ENCODE results near the gene INCENP. TPM values are rescaled to one million over a fixed set of nuclear protein-coding genes. Genes with fewer than 3 reads are reported as not detected.

INCENP gene
- total RNA-seq, 1 experiment from 2014 or later, result 96.8 TPM

DNA sequence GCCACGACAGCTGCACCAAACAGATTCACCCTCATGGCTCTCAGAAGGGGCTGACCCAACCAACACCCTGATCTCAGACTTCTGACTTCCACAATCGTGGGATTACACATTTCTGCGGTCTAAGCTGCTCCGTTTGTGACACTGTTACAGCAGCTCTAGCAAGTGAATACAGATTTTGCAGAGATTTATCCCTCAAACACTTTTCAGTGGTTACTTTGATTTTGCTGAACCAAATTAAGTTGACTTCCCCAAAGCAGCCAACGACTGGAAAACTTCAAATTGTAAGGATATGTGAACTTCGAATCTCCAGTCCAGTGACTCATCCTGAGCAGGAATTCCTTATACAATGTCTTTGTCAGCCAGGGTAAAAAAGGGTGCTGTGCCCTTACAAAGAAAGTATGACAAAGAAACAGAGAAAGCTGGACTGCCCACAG, 14.8 kb upstream of the INCENP start:
- DNase-seq, result no peak

GRCh38 chr11:62115085-62115694, 8.6 kb upstream of the INCENP start:
- DNase-seq, result no peak
- H3K4me3 ChIP-seq (ENCODE audit: insufficient read depth, low read depth, low read length), result no peak overlapping the region
- H3K27me3 ChIP-seq (ENCODE audit: control insufficient read depth, insufficient read depth, low read length), result no peaks in the 10 kb centered on the region
- H3K36me3 ChIP-seq (replicated peaks; ENCODE audit: control insufficient read depth, insufficient read depth, low read length), result no peaks in the 10 kb centered on the region

More for the DNA sequence above, 14.8 kb upstream of the INCENP start:
- Histone ChIP-seq H3K27me3 (ENCODE audit: control insufficient read depth, insufficient read depth, low read length) (no peaks in the 10 kb centered on the region), H3K4me3 (ENCODE audit: insufficient read depth, low read depth, low read length) (no peak overlapping the region), H3K36me3 (replicated peaks; ENCODE audit: control insufficient read depth, insufficient read depth, low read length) (no peaks in the 10 kb centered on the region)

- Histone ChIP-seq H3K27me3 (ENCODE audit: control insufficient read depth, insufficient read depth, low read length) (no peaks in the 10 kb centered on the region), H3K36me3 (replicated peaks; ENCODE audit: control insufficient read depth, insufficient read depth, low read length) (no peaks in the 10 kb centered on the region), H3K4me3 (ENCODE audit: insufficient read depth, low read depth, low read length) (no peak overlapping the region)
- DNase-seq, result no peak
Measured at GRCh38 chr11:62116451-62116850, 7.4 kb upstream of the INCENP start.

- Histone ChIP-seq H3K27me3 (ENCODE audit: control insufficient read depth, insufficient read depth, low read length) (no peaks in the 10 kb centered on the region), H3K4me3 (ENCODE audit: insufficient read depth, low read depth, low read length) (no peak overlapping the region), H3K36me3 (replicated peaks; ENCODE audit: control insufficient read depth, insufficient read depth, low read length) (no peaks in the 10 kb centered on the region)
- no peak for DNase-seq
Measured at GRCh38 chr11:62119569-62119968, 4.2 kb upstream of the INCENP start.

DNA sequence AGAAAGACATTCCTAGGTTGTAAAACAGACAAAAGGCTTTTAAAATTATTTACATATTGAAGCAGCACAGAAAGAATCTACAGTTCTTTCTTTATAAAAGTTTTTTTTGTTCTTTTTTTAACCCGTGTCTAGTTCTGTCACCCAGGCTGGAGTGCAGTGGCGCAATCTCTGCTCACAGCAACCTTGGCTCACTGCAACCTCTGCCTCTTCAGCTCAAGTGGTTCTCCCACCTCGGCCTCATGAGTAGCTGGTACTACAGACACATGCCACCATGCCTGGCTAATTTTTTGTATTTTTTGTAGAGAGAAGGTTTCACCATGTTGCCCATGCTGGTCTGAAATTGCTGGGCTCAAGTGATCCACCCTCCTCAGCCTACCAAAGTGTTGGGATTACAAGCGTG, 3.8 kb upstream of the INCENP start:
- DNase-seq, result no peak
- Histone ChIP-seq H3K4me3 (ENCODE audit: insufficient read depth, low read depth, low read length) (no peak overlapping the region), H3K27me3 (ENCODE audit: control insufficient read depth, insufficient read depth, low read length) (no peaks in the 10 kb centered on the region), H3K36me3 (replicated peaks; ENCODE audit: control insufficient read depth, insufficient read depth, low read length) (no peaks in the 10 kb centered on the region)

DNA sequence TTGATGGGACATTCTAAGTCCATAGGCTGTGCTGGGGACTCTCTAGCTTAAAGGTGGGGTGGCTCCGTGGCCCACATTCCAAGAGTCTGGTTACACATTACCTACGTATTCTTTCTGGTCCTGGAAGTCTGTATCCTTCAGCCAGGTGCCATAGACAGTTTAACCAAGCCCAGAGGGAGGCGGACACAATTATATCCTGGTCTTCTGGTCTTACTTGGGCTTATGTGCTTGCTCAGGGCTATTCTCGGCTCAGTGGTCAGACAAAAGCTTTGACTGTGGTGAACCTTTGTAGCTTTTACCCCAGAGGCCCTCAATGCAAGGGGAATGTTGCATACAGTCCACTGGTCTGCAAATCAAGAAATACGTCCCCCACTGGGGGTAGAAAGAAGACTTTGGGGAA, 3.4 kb upstream of the INCENP start:
- Histone ChIP-seq H3K4me3 (ENCODE audit: insufficient read depth, low read depth, low read length) (no peak overlapping the region), H3K36me3 (replicated peaks; ENCODE audit: control insufficient read depth, insufficient read depth, low read length) (no peaks in the 10 kb centered on the region; the same call in 1 of the 2 replicates), H3K27me3 (ENCODE audit: control insufficient read depth, insufficient read depth, low read length) (no peaks in the 10 kb centered on the region)
- DNase-seq, result no peak

DNA sequence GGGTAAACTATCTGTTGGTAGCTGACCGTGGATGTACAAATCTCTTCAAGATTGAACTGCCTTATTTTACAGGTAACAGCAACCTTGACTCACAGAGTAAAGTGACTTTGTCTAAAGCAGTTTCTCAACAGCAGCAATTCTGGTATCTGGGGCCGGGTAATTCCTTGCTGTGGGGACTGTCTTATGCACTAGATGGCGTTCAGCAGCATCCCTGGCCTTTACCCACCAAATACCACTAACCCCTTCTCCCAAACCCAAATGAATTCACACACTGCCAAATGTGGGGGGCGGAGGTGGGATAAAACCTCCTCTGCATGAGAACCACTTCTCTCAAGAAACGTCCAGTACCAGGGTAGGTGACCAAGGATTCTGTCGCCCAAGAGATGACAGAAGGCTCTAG, 1.7 kb upstream of the INCENP start:
- Histone ChIP-seq H3K27me3 (ENCODE audit: control insufficient read depth, insufficient read depth, low read length) (no peaks in the 10 kb centered on the region), H3K4me3 (ENCODE audit: insufficient read depth, low read depth, low read length) (no peak overlapping the region), H3K36me3 (replicated peaks; ENCODE audit: control insufficient read depth, insufficient read depth, low read length) (no peaks in the 10 kb centered on the region; the same call in none of the 2 replicates)
- DNase-seq, result peak; percentile 68

DNA sequence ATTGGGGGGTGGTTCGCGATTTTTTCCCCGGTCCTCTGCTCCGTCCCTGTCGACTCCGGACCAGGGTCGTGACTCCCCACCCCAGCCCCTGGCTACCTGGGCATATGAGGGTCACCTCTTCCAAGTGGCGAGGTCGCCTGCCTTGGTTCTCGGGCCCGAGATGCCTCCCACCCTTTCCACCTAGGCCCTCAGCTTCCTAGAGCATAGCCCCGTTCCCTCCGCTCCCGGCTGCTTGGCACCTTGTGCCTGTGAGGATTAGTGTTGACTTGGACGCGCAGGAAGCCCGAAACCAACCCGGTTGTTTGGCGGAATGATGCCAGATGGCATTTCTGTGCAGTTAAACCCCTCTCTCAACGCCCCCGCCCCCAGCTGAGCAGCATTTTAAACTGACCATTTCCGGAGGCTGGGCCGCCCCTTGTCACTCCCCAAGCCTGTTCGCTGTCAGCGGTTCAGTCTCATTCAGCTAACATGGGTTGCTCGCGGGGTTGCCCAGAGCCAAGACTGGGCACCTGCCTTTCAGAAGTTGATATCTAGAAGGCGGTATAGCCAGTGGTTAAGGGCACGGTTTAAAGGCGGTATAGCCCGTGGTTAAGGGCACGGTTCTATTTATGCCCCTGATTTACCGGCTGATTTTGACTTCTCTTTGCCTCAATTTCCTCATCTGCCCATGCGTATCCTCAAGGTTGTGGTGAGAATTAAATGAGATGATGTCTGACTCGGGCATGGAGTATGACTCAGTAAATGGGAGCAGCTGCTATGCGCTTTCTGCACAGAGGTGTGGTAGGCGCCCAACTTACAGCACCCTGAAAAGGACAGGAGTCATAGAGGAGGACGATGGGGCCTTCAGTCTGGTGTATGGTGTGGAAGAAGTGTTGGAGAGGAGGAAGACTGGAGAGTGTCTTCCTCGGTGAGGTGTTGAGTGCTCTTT, 639 bp downstream of the INCENP start:
- Histone ChIP-seq H3K27me3 (ENCODE audit: control insufficient read depth, insufficient read depth, low read length) (no peaks in the 10 kb centered on the region), H3K4me3 (ENCODE audit: insufficient read depth, low read depth, low read length) (peak overlapping the region; percentile 100), H3K36me3 (replicated peaks; ENCODE audit: control insufficient read depth, insufficient read depth, low read length) (peaks cover 14% of the 10 kb centered on the region)
- DNase-seq, result peak; percentile 56

DNA sequence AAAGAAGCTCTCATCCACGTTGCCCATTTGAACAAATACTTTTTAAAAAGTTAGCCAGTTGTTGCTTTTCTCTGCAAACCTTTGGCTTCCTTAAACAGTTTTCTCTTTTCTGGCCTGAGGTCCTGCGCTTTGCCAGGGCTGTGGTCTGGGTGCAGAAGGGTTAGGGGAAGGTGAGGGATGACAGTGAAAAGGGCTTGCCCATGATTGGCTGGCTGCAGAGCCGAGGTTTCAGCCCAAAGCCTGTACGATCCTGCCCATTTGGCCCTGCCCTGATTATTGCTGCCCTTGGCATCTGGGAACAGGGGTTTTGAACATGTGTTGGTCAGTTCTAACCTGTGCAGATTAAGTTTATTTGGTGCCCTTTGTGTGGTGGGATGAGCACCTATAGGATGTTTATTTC, 1.5 kb downstream of the INCENP start:
- no peak overlapping the region for H3K4me3 ChIP-seq (ENCODE audit: insufficient read depth, low read depth, low read length)
- DNase-seq, result peak; percentile 26
- H3K36me3 ChIP-seq (replicated peaks; ENCODE audit: control insufficient read depth, insufficient read depth, low read length), result peaks cover 19% of the 10 kb centered on the region
- no peaks in the 10 kb centered on the region for H3K27me3 ChIP-seq (ENCODE audit: control insufficient read depth, insufficient read depth, low read length)

DNA sequence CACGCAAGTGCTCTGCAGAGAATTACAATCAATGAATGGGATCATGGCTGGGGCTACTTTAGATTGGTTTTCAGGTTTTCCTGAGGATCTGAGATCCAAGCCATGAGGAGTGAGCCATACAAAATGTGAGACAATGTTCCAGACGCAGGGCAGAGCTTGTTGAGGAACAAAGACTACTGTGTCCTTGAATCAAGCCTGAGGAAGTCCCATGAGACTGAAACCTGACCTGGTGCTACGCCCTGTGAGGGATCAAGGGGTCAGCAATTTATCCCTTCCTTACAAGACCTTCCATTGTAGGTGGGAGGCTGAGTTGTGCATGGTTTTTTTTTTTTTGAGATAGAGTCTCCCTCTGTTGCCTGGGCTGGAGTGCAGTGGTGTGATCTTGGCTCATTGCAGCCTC, 2.1 kb downstream of the INCENP start:
- Histone ChIP-seq H3K4me3 (ENCODE audit: insufficient read depth, low read depth, low read length) (no peak overlapping the region), H3K27me3 (ENCODE audit: control insufficient read depth, insufficient read depth, low read length) (no peaks in the 10 kb centered on the region), H3K36me3 (replicated peaks; ENCODE audit: control insufficient read depth, insufficient read depth, low read length) (peaks cover 22% of the 10 kb centered on the region)
- DNase-seq, result peak; percentile 9

DNA sequence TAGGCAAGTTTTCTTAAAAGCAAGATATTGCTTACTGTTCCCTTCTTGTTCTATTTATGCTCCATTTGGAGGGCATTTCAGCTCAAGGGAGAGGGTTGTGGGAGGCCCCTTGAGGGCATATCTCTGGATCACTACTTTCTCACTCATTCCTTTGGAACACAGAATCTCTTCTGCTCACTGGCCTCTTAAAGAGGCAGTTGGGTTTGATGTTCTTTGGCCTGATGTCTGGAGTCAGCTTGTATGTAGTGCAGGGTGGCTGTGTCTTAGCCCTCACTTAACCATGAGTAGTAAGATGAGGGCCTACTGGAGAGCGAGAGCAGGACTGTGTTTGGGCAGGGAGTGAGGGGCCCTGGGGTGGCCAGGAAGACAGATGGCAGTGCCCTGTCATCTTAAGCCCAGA, 3.6 kb downstream of the INCENP start:
- Histone ChIP-seq H3K27me3 (ENCODE audit: control insufficient read depth, insufficient read depth, low read length) (no peaks in the 10 kb centered on the region), H3K4me3 (ENCODE audit: insufficient read depth, low read depth, low read length) (no peak overlapping the region), H3K36me3 (replicated peaks; ENCODE audit: control insufficient read depth, insufficient read depth, low read length) (peaks cover 30% of the 10 kb centered on the region)
- DNase-seq, result no peak

DNA sequence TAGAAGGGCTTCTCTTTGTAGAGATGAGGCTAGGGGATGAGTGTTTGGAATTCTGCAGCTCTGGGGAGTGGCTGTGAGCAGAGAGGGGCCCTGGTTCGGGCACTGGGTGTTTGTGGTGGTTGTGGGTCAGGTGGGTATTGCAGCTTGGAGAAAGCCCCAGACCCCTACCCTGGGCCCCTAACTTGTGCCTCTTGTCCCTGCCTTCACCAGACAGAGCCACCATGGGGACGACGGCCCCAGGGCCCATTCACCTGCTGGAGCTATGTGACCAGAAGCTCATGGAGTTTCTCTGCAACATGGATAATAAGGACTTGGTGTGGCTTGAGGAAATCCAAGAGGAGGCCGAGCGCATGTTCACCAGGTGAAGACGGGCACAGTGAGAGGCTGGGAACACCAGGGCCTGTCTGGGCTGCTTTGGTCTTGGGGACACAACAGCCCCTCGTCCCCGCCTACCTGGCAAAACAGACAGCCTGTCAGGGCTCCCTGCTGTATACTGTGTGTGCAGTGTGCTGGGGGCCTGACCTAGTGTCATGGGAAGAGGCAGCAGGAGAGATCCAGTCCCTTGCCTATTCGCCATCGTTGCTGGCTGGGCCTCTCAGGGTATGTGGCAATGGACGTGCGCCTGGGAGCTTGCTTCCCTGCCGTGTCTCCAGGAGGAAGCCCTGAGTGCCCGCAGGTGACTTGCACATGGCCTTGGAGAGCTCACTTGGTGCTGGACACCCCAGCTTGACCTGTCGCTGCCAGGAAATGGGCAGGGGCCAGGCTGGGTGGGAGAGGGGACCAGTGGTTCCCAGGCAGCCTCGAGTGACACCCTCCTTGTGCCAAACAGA, 4.3 kb downstream of the INCENP start:
- DNase-seq, result peak; percentile 8
- Histone ChIP-seq H3K27me3 (ENCODE audit: control insufficient read depth, insufficient read depth, low read length) (no peaks in the 10 kb centered on the region), H3K4me3 (ENCODE audit: insufficient read depth, low read depth, low read length) (no peak overlapping the region), H3K36me3 (replicated peaks; ENCODE audit: control insufficient read depth, insufficient read depth, low read length) (peaks cover 31% of the 10 kb centered on the region)

DNA sequence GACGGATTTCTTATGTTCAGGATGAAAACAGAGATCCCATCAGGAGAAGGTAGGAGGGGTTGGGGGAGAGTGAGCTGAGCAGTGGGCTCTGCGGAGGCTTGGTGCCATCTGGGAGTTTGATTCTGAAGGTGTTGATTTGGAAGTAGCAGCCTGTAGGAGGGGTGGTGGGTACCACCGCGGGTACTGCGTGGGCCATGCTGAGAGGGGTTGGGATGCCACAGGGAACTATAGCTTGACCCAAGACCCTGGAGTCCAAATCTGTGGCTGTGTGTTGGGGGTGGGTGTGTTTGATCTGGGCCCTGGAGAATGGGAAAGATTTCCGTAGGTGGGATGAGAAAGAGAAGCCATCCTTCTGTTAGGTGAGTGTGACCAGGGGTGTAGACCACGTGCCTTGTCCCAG, 5.0 kb downstream of the INCENP start:
- H3K36me3 ChIP-seq (replicated peaks; ENCODE audit: control insufficient read depth, insufficient read depth, low read length), result peaks cover 31% of the 10 kb centered on the region
- H3K4me3 ChIP-seq (ENCODE audit: insufficient read depth, low read depth, low read length), result no peak overlapping the region
- no peaks in the 10 kb centered on the region for H3K27me3 ChIP-seq (ENCODE audit: control insufficient read depth, insufficient read depth, low read length)
- DNase-seq, result peak; percentile 19

DNA sequence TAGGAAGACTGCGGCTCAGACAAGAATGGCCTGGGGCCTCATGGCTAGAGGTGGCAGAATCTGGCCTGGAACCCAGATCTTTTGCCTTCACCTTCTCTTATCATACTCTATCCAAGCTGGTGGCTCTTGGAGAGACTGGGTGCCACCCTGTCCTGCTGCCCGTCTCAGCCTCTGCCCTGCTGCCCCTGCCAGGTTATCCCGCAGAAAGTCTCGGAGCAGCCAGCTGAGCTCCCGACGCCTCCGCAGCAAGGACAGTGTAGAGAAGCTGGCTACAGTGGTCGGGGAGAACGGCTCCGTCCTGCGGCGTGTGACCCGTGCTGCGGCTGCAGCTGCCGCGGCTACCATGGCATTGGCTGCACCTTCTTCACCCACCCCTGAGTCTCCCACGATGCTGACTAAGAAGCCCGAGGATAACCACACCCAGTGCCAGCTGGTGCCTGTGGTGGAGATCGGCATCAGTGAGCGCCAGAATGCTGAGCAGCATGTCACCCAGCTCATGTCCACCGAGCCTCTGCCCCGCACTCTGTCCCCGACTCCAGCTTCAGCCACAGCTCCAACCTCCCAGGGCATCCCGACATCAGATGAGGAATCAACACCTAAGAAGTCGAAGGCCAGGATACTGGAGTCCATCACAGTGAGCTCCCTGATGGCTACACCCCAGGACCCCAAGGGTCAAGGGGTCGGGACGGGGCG, 5.9 kb downstream of the INCENP start:
- no peak overlapping the region for H3K4me3 ChIP-seq (ENCODE audit: insufficient read depth, low read depth, low read length)
- no peaks in the 10 kb centered on the region for H3K27me3 ChIP-seq (ENCODE audit: control insufficient read depth, insufficient read depth, low read length)
- H3K36me3 ChIP-seq (replicated peaks; ENCODE audit: control insufficient read depth, insufficient read depth, low read length), result peaks cover 31% of the 10 kb centered on the region
- peak; percentile 16 for DNase-seq
